Bronchial epithelial cell (primary cell): ENCODE data around the gene ETS2. TPM values are rescaled to one million over a fixed set of nuclear protein-coding genes. Genes with fewer than 3 reads are reported as not detected.

Experiments used
- DNase-seq: peaks from one replicate; pipeline ENCODE4 v3.0.0-alpha.2; 2010; ENCODE audit warnings: low read depth
- FAIRE-seq: peaks from 2 replicates; lab custom pipeline; 2011; peaks lifted over from hg19 to GRCh38; lab: Jason Lieb, UNC
- H3K27me3 ChIP-seq: 2 replicates; pipeline ENCODE4 v1.5.1; 2011; ENCODE audit warnings: low read length; ENCODE audit not compliant: control insufficient read depth, insufficient read depth
- H3K36me3 ChIP-seq: 2 replicates; pipeline ENCODE4 v1.5.1; 2011; ENCODE audit warnings: low read length; ENCODE audit not compliant: control insufficient read depth, insufficient read depth
- H3K4me3 ChIP-seq: 2 replicates; pipeline ENCODE4 v1.5.1; 2011; ENCODE audit warnings: mild to moderate bottlenecking, low read depth, low read length, control low read depth
- CTCF ChIP-seq: IDR thresholded peaks from 2 replicates; pipeline ENCODE4 v1.5.1; 2011; ENCODE audit warnings: mild to moderate bottlenecking, moderate library complexity, low read length, control low read depth, inconsistent platforms; ENCODE audit not compliant: insufficient read depth, severe bottlenecking
- total RNA-seq: library from RNA; depleted of rRNA; stranded (reverse); fragments of >200 nt; gene quantifications from 2 replicates; pipeline ENCODE4 v1.2.1, GENCODE V29; 2014

ETS2 gene
- total RNA-seq, 1 donor from 2014 or later: 144 TPM

DNA sequence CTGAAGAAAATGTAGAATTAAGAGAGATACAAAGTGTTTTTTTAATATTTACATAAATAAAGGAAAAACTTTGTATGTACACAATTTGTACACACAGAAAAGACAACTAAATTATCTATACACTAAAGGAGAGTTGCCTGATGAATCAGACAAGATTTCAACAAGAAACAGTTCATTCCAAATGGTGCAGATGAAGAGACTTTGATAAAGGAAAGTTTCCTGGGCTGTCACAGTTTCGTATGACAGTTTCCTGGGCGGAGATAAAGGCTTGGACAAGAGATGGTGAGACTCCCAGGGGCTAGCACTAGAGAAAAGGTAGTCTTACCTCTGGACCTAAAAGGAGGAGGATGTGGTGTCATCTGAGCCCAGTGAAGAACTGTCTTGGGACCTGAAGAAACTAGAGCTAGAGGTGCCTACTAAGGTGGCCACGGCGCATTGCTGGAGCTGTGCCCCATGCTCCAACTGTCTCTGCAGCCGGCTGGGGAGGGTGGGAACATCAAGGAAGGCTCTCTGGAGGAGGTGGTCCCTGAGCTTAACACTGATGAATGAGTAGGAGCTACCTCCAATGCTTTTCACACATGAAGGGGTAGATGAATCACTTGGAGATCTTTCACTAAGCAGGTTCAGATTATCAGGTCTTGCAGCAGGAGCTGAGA lies 32.2 kb downstream of the ETS2 start:
- DNase-seq (no peak), FAIRE-seq (no peak)

GRCh38 chr21:38838598-38839327 lies 33.0 kb downstream of the ETS2 start:
- DNase-seq: no peak
- TF ChIP-seq CTCF: no peak
- Histone ChIP-seq H3K36me3 (no peaks in the 10 kb centered on the region), H3K4me3 (no peak overlapping the region), H3K27me3 (no peaks in the 10 kb centered on the region)
- no peak for FAIRE-seq

More for the DNA sequence above, 32.2 kb downstream of the ETS2 start:
- TF ChIP-seq CTCF: no peak
- Histone ChIP-seq H3K4me3 (no peak overlapping the region), H3K36me3 (no peaks in the 10 kb centered on the region), H3K27me3 (no peaks in the 10 kb centered on the region)

GRCh38 chr21:38839328-38840286 lies 33.9 kb downstream of the ETS2 start:
- DNase-seq: peak; percentile 97
- FAIRE-seq: no peak

GRCh38 chr21:38840456-38841300 lies 34.9 kb downstream of the ETS2 start:
- DNase-seq: no peak
- no peak for FAIRE-seq
- TF ChIP-seq CTCF: no peak
- Histone ChIP-seq H3K36me3 (no peaks in the 10 kb centered on the region), H3K4me3 (no peak overlapping the region), H3K27me3 (no peaks in the 10 kb centered on the region)

More at GRCh38 chr21:38839328-38840286, 33.9 kb downstream of the ETS2 start:
- H3K36me3 ChIP-seq: no peaks in the 10 kb centered on the region
- no peak overlapping the region for H3K4me3 ChIP-seq
- H3K27me3 ChIP-seq: no peaks in the 10 kb centered on the region
- no peak for TF ChIP-seq CTCF

DNA sequence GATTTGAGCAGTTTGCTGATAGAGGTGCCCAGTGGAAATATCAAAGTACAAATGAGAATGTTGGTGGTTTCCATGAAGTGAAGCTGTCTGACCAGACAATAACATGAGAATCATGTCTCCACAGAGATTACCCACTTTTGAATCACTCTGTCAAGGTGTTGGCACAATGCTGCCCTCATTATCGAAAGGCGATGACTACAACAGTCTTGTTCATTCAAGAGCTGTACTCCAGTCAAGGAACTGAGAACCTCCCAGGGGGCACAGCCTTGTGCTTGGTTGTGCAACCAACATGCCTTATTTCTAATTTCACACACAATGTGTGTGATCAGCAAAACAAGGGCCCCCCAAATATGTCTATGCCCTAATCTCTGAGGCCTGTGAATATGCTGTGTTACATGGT lies 35.7 kb downstream of the ETS2 start:
- Histone ChIP-seq H3K27me3 (no peaks in the 10 kb centered on the region), H3K4me3 (no peak overlapping the region), H3K36me3 (no peaks in the 10 kb centered on the region)
- no peak for TF ChIP-seq CTCF
- DNase-seq (peak; percentile 85), FAIRE-seq (no peak)
